ENCODE data around the gene ADAM11.

ADAM11 gene

GRCh38 chr17:44766409-44767038 is 7.7 kb downstream of the ADAM11 start:
- no peak for DNase-seq (ENCODE audit: low read depth)
- H3K4me3 ChIP-seq (ENCODE audit: low read length): no peak overlapping the region
- TF ChIP-seq CTCF (conservative IDR thresholded peaks at IDR 0.05; ENCODE audit: low read depth, low read length): no peak

GRCh38 chr17:44767493-44767892 is 8.7 kb downstream of the ADAM11 start:
- TF ChIP-seq CTCF (conservative IDR thresholded peaks at IDR 0.05; ENCODE audit: low read depth, low read length): no peak
- no peak overlapping the region for H3K4me3 ChIP-seq (ENCODE audit: low read length)
- no peak for DNase-seq (ENCODE audit: low read depth)

- TF ChIP-seq CTCF (conservative IDR thresholded peaks at IDR 0.05; ENCODE audit: low read depth, low read length): no peak
- H3K4me3 ChIP-seq (ENCODE audit: low read length): no peak overlapping the region
- DNase-seq (ENCODE audit: low read depth): no peak
Measured at GRCh38 chr17:44768505-44769142, 9.8 kb downstream of the ADAM11 start.

- no peak for TF ChIP-seq CTCF (conservative IDR thresholded peaks at IDR 0.05; ENCODE audit: low read depth, low read length)
- no peak overlapping the region for H3K4me3 ChIP-seq (ENCODE audit: low read length)
- DNase-seq (ENCODE audit: low read depth): no peak
Measured at GRCh38 chr17:44769230-44769629, 10.4 kb downstream of the ADAM11 start.

- no peak for TF ChIP-seq CTCF (conservative IDR thresholded peaks at IDR 0.05; ENCODE audit: low read depth, low read length)
- DNase-seq (ENCODE audit: low read depth): no peak
- H3K4me3 ChIP-seq (ENCODE audit: low read length): no peak overlapping the region
Measured at GRCh38 chr17:44769647-44770084, 10.9 kb downstream of the ADAM11 start.

- no peak for DNase-seq (ENCODE audit: low read depth)
Measured at GRCh38 chr17:44770166-44770925, 11.6 kb downstream of the ADAM11 start.

More at GRCh38 chr17:44770166-44770925, 11.6 kb downstream of the ADAM11 start:
- no peak overlapping the region for H3K4me3 ChIP-seq (ENCODE audit: low read length)
- TF ChIP-seq CTCF (conservative IDR thresholded peaks at IDR 0.05; ENCODE audit: low read depth, low read length): no peak

Data from retinal pigment epithelial cell (primary cell).